WTC11 (cell line): Measurements from ENCODE around the gene BFSP1.

Experiments
- CBFB ChIP-seq: sonication (generic); formaldehyde crosslinking; IDR thresholded peaks from 2 replicates; pipeline ENCODE4 v1.8.1; 2022; ENCODE audit warnings: mild to moderate bottlenecking, low read depth, missing genetic modification reagents
- CREB1 ChIP-seq: sonication (generic); formaldehyde crosslinking; IDR thresholded peaks from 2 replicates; pipeline ENCODE4 v1.8.0; 2023; ENCODE audit warnings: mild to moderate bottlenecking, missing genetic modification reagents
- ELF4 ChIP-seq: sonication (generic); formaldehyde crosslinking; IDR thresholded peaks from 2 replicates; pipeline ENCODE4 v1.8.1; 2022; ENCODE audit warnings: low read depth, mild to moderate bottlenecking, moderate library complexity, missing genetic modification reagents
- ZNF263 ChIP-seq: sonication (generic); formaldehyde crosslinking; IDR thresholded peaks from 2 replicates; pipeline ENCODE4 v1.8.1; 2022; ENCODE audit warnings: low read depth, mild to moderate bottlenecking, moderate library complexity, missing genetic modification reagents
- TF ChIP-seq, protein P1 (sequence below): sonication (generic); formaldehyde crosslinking; IDR thresholded peaks from 2 replicates; pipeline ENCODE4 v1.8.0; 2022; ENCODE audit warnings: mild to moderate bottlenecking, missing genetic modification reagents
- TF ChIP-seq, protein P2 (sequence below): sonication (generic); formaldehyde crosslinking; conservative IDR thresholded peaks from 2 replicates; pipeline ENCODE4 v1.8.1; 2022; ENCODE audit warnings: mild to moderate bottlenecking, missing genetic modification reagents
- TF ChIP-seq, protein P3 (sequence below): fragments of 200-600 bp; IDR thresholded peaks from 2 replicates; pipeline ENCODE4 v1.8.0; 2022; ENCODE audit warnings: antibody characterized with exemption
- TF ChIP-seq, protein P4 (sequence below): sonication (generic); formaldehyde crosslinking; IDR thresholded peaks from 2 replicates; pipeline ENCODE4 v1.8.0; 2022; ENCODE audit warnings: missing genetic modification reagents
- TF ChIP-seq, protein P5 (sequence below): sonication (generic); formaldehyde crosslinking; IDR thresholded peaks from 2 replicates; pipeline ENCODE4 v1.8.0; 2023; ENCODE audit warnings: missing genetic modification reagents, mild to moderate bottlenecking, borderline replicate concordance
- TF ChIP-seq, protein P6 (sequence below): sonication (generic); formaldehyde crosslinking; IDR thresholded peaks from 2 replicates; pipeline ENCODE4 v1.8.0; 2022; ENCODE audit warnings: mild to moderate bottlenecking, missing genetic modification reagents

DNA sequence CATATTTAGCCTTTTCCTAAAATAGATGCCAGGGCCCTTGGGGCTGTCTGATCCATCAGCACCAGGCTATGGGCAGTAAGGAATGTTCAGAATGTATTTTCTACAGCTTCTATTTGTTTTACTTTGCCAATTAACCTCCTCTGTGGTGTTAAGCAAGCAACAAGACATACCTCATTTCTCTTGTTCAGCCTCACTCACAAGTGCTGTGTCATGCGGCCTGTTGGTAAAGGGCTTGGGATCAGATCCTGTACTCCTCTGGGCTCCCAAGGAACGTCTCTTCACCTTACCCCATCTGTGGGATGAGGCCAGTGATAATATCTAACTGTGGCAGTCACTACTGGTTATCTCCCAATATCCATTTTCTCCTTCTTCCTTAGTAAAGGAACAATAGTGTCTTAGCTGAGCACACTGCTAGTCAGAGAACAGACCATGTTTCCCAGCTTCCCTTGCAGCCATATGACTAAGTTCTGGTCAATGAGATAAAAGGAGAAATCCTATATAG lies 31.7 kb upstream of the BFSP1 start:
- TF ChIP-seq CREB1 (CRISPR knock-in tag) = no peak
- TF ChIP-seq, protein P1, sequence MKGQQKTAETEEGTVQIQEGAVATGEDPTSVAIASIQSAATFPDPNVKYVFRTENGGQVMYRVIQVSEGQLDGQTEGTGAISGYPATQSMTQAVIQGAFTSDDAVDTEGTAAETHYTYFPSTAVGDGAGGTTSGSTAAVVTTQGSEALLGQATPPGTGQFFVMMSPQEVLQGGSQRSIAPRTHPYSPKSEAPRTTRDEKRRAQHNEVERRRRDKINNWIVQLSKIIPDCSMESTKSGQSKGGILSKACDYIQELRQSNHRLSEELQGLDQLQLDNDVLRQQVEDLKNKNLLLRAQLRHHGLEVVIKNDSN = no peak
- TF ChIP-seq, protein P2, sequence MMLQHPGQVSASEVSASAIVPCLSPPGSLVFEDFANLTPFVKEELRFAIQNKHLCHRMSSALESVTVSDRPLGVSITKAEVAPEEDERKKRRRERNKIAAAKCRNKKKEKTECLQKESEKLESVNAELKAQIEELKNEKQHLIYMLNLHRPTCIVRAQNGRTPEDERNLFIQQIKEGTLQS = no peak
- TF ChIP-seq, protein P3, sequence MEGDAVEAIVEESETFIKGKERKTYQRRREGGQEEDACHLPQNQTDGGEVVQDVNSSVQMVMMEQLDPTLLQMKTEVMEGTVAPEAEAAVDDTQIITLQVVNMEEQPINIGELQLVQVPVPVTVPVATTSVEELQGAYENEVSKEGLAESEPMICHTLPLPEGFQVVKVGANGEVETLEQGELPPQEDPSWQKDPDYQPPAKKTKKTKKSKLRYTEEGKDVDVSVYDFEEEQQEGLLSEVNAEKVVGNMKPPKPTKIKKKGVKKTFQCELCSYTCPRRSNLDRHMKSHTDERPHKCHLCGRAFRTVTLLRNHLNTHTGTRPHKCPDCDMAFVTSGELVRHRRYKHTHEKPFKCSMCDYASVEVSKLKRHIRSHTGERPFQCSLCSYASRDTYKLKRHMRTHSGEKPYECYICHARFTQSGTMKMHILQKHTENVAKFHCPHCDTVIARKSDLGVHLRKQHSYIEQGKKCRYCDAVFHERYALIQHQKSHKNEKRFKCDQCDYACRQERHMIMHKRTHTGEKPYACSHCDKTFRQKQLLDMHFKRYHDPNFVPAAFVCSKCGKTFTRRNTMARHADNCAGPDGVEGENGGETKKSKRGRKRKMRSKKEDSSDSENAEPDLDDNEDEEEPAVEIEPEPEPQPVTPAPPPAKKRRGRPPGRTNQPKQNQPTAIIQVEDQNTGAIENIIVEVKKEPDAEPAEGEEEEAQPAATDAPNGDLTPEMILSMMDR = no peak
- TF ChIP-seq, protein P4, sequence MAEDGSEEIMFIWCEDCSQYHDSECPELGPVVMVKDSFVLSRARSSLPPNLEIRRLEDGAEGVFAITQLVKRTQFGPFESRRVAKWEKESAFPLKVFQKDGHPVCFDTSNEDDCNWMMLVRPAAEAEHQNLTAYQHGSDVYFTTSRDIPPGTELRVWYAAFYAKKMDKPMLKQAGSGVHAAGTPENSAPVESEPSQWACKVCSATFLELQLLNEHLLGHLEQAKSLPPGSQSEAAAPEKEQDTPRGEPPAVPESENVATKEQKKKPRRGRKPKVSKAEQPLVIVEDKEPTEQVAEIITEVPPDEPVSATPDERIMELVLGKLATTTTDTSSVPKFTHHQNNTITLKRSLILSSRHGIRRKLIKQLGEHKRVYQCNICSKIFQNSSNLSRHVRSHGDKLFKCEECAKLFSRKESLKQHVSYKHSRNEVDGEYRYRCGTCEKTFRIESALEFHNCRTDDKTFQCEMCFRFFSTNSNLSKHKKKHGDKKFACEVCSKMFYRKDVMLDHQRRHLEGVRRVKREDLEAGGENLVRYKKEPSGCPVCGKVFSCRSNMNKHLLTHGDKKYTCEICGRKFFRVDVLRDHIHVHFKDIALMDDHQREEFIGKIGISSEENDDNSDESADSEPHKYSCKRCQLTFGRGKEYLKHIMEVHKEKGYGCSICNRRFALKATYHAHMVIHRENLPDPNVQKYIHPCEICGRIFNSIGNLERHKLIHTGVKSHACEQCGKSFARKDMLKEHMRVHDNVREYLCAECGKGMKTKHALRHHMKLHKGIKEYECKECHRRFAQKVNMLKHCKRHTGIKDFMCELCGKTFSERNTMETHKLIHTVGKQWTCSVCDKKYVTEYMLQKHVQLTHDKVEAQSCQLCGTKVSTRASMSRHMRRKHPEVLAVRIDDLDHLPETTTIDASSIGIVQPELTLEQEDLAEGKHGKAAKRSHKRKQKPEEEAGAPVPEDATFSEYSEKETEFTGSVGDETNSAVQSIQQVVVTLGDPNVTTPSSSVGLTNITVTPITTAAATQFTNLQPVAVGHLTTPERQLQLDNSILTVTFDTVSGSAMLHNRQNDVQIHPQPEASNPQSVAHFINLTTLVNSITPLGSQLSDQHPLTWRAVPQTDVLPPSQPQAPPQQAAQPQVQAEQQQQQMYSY (CRISPR knock-in tag) = no peak
- TF ChIP-seq, protein P5, sequence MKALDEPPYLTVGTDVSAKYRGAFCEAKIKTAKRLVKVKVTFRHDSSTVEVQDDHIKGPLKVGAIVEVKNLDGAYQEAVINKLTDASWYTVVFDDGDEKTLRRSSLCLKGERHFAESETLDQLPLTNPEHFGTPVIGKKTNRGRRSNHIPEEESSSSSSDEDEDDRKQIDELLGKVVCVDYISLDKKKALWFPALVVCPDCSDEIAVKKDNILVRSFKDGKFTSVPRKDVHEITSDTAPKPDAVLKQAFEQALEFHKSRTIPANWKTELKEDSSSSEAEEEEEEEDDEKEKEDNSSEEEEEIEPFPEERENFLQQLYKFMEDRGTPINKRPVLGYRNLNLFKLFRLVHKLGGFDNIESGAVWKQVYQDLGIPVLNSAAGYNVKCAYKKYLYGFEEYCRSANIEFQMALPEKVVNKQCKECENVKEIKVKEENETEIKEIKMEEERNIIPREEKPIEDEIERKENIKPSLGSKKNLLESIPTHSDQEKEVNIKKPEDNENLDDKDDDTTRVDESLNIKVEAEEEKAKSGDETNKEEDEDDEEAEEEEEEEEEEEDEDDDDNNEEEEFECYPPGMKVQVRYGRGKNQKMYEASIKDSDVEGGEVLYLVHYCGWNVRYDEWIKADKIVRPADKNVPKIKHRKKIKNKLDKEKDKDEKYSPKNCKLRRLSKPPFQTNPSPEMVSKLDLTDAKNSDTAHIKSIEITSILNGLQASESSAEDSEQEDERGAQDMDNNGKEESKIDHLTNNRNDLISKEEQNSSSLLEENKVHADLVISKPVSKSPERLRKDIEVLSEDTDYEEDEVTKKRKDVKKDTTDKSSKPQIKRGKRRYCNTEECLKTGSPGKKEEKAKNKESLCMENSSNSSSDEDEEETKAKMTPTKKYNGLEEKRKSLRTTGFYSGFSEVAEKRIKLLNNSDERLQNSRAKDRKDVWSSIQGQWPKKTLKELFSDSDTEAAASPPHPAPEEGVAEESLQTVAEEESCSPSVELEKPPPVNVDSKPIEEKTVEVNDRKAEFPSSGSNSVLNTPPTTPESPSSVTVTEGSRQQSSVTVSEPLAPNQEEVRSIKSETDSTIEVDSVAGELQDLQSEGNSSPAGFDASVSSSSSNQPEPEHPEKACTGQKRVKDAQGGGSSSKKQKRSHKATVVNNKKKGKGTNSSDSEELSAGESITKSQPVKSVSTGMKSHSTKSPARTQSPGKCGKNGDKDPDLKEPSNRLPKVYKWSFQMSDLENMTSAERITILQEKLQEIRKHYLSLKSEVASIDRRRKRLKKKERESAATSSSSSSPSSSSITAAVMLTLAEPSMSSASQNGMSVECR = no peak
- TF ChIP-seq, protein P6, sequence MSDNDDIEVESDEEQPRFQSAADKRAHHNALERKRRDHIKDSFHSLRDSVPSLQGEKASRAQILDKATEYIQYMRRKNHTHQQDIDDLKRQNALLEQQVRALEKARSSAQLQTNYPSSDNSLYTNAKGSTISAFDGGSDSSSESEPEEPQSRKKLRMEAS (CRISPR knock-in tag) = no peak
- no peak for TF ChIP-seq ELF4 (CRISPR knock-in tag)
- no peak for TF ChIP-seq ZNF263 (CRISPR knock-in tag)
- no peak for TF ChIP-seq CBFB
